ENCODE results near the gene DDX1. TPM values are rescaled to one million over a fixed set of nuclear protein-coding genes. Genes with fewer than 3 reads are reported as not detected.

Gene DDX1
- total and polyA plus RNA-seq, 12 donors = 39.4 to 122 (median 77.2) TPM

DNA sequence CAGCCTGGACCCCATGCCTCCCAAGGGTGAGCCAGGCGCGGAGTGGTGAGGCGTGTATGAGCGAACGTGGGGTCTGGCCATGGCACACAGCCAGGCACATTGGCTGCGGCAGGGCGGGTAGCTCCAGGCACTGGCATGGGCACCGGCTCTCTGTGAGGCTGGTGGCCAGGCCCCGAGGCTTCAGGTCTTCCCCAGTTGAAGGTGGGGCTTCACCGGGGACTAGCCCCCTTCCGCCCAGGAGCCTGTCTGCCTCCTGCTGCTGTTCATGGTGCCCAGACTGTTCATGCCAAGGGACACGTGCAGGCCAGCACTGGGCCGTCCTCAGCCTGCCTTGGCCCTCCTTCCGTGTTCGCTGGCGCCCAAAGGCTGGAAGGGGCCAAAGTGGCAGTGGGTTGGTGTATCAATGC lies 26.8 kb downstream of the DDX1 start:
- Histone ChIP-seq H3K27ac (no peak overlapping the region), H3K4me1 (replicated peaks in 1 of 2) (peaks cover 8 to 12% of the 10 kb centered on the region in 2 donors), H3K4me3 (no peak overlapping the region), H3K9me3 (replicated peaks in 1 of 3) (no peaks in the 10 kb centered on the region), H3K27me3 (no peaks in the 10 kb centered on the region), H3K36me3 (replicated peaks in 1 of 2) (peaks cover 0 to 60% of the 10 kb centered on the region in 2 donors)
- intact Hi-C loops (cut with DNase I) = no loop called here
- TF ChIP-seq POLR2A (IDR thresholded peaks at IDR 0.05) = no peak
- TF ChIP-seq, protein P1, sequence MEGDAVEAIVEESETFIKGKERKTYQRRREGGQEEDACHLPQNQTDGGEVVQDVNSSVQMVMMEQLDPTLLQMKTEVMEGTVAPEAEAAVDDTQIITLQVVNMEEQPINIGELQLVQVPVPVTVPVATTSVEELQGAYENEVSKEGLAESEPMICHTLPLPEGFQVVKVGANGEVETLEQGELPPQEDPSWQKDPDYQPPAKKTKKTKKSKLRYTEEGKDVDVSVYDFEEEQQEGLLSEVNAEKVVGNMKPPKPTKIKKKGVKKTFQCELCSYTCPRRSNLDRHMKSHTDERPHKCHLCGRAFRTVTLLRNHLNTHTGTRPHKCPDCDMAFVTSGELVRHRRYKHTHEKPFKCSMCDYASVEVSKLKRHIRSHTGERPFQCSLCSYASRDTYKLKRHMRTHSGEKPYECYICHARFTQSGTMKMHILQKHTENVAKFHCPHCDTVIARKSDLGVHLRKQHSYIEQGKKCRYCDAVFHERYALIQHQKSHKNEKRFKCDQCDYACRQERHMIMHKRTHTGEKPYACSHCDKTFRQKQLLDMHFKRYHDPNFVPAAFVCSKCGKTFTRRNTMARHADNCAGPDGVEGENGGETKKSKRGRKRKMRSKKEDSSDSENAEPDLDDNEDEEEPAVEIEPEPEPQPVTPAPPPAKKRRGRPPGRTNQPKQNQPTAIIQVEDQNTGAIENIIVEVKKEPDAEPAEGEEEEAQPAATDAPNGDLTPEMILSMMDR (IDR thresholded peaks at IDR 0.05) = no peak
- no peak for DNase-seq
- WGBS, 4 donors = 92 to 94% (median 93%) methylated on average over 9 to 16 of the region's 16 CpGs

DNA sequence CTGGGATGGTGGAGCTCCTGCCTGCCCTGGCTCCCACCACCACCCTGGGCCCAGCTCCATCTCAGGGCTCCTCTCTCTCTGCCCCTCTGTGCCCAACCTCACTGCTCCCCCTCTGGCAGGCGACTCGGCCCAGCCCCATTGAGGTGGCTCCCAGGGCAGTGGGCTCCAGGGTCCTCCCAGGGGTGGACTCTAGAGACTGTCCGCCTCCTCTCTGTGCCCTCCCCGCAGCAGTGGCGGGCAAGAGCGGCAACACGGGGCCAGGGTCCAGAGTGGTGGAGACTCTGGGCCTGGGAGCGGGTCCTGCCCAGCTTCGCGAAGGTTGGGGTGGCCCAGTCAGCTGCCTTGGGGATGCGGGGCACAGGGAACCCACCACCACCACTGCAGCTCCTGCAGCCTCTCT lies 27.4 kb downstream of the DDX1 start:
- Histone ChIP-seq H3K9me3 (replicated peaks in 1 of 3) (no peaks in the 10 kb centered on the region), H3K27ac (no peak overlapping the region), H3K4me1 (replicated peaks in 1 of 2) (peaks cover 7 to 12% of the 10 kb centered on the region in 2 donors), H3K27me3 (no peaks in the 10 kb centered on the region), H3K4me3 (no peak overlapping the region), H3K36me3 (replicated peaks in 1 of 2) (peaks cover 0 to 66% of the 10 kb centered on the region in 2 donors)
- intact Hi-C loops (cut with DNase I) = no loop called here
- DNase-seq = no peak
- 95 to 98% (median 97%) methylated on average over 6 to 11 of the region's 11 CpGs; no CpG with 5 or more reads in 1 of the 4 donors for WGBS, 4 donors
- TF ChIP-seq, protein P1 (IDR thresholded peaks at IDR 0.05) = no peak
- no peak for TF ChIP-seq POLR2A (IDR thresholded peaks at IDR 0.05)

DNA sequence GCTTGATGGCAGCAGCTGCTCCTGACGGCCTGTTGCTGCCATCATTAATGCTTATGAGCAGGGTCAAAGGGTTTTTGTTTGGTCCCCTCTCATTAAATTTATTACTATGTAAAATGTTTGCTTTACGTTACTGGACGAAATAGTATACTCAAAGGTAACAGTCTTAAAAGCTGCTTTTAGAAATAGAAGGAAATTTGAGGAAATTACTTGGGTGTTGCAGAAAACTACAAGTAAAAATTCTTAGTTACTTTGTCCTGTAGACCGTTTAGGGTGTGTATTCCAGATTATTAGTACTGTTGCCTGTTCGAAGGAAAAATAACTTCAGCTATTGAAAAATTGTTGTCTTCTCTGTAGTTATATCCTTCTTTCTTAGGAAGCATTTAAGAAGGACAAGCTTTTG lies 27.8 kb downstream of the DDX1 start:
- H3K27ac ChIP-seq = no peak overlapping the region
- H3K9me3 ChIP-seq (replicated peaks in 1 of 3) = no peaks in the 10 kb centered on the region
- no peak for DNase-seq
- TF ChIP-seq, protein P1 (IDR thresholded peaks at IDR 0.05) = no peak
- TF ChIP-seq POLR2A (IDR thresholded peaks at IDR 0.05) = no peak
- WGBS, 4 donors = 75 to 78% (median 76%) methylated on average over 5 of the region's 5 CpGs
- intact Hi-C loops (cut with DNase I) = no loop called here
- peaks cover 7 to 10% of the 10 kb centered on the region in 2 donors for H3K4me1 ChIP-seq (replicated peaks in 1 of 2)
- no peak overlapping the region for H3K4me3 ChIP-seq
- no peaks in the 10 kb centered on the region for H3K27me3 ChIP-seq
- H3K36me3 ChIP-seq (replicated peaks in 1 of 2) = peaks cover 0 to 71% of the 10 kb centered on the region in 2 donors

DNA sequence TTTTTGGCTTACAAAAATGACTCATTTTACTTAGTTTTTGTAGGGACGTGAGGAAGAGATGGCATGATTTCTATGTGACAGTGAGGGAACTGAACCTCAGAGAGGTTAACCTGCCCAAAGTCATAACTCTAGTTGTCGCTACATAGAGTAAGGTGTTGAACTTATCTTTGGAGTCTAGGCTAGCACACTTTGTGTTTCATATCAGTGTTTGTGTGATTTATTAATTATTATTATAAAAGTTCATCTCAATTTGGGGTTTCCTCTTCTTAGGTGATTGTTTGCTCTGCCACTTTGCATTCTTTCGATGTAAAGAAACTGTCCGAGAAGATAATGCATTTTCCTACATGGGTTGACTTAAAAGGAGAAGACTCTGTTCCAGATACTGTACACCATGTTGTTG lies 28.3 kb downstream of the DDX1 start:
- 89 to 95% (median 94%) methylated on average over 4 of the region's 4 CpGs for WGBS, 4 donors
- no peaks in the 10 kb centered on the region for H3K9me3 ChIP-seq (replicated peaks in 1 of 3)
- H3K4me1 ChIP-seq (replicated peaks in 1 of 2) = peaks cover 6 to 7% of the 10 kb centered on the region in 2 donors
- intact Hi-C loops (cut with DNase I) = no loop called here
- DNase-seq = no peak
- no peak overlapping the region for H3K4me3 ChIP-seq
- H3K27me3 ChIP-seq = no peaks in the 10 kb centered on the region
- TF ChIP-seq, protein P1 (IDR thresholded peaks at IDR 0.05) = no peak
- TF ChIP-seq POLR2A (IDR thresholded peaks at IDR 0.05) = no peak
- peaks cover 0 to 75% of the 10 kb centered on the region in 2 donors for H3K36me3 ChIP-seq (replicated peaks in 1 of 2)
- H3K27ac ChIP-seq = no peak overlapping the region

All from adrenal gland (tissue), 12 donors.